ENCODE data around the gene HDAC11.

HDAC11 gene

DNA sequence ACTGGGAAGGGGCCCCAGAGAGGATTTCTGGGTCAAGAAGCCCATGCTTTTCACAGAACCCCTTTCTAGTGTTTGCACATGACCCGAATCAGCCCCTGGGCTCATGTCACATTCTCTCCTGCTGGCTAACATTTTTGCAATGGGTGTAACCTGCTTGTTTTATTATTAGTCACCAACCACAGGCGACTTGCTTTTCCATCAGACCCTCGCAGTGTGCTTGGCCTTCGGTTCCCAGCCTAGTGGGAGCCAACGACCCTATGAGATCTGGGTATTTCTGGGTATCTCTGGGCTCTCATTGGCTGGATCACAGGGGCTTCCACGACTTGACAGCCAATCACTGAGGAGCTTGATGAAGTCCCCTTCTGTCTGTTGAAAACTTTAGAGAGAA, 57.8 kb downstream of the HDAC11 start:
- peaks cover 26% of the 10 kb centered on the region for H3K4me1 Mint-ChIP-seq
- TF ChIP-seq CTCF (IDR thresholded peaks at IDR 0.05; ENCODE audit: unreplicated experiment in 3 of 3), result no peak
- no peak overlapping the region for H3K4me3 Mint-ChIP-seq
- peaks cover 22% of the 10 kb centered on the region for H3K27me3 Mint-ChIP-seq (ENCODE audit: low read depth)
- H3K36me3 Mint-ChIP-seq (ENCODE audit: low read depth), result no peaks in the 10 kb centered on the region
- no peak overlapping the region for H3K27ac Mint-ChIP-seq
- H3K9me3 Mint-ChIP-seq, result peaks cover 2% of the 10 kb centered on the region

- peaks cover 26% of the 10 kb centered on the region for H3K27me3 Mint-ChIP-seq (ENCODE audit: low read depth)
- TF ChIP-seq CTCF (IDR thresholded peaks at IDR 0.05; ENCODE audit: unreplicated experiment in 3 of 3), result no peak
These were observed 58.6 kb downstream of the HDAC11 start for GRCh38 chr3:13538520-13539291.

GRCh38 chr3:13539292-13539638, 59.2 kb downstream of the HDAC11 start:
- no peak overlapping the region for H3K4me3 Mint-ChIP-seq
- H3K36me3 Mint-ChIP-seq (ENCODE audit: low read depth), result no peaks in the 10 kb centered on the region
- no peak overlapping the region for H3K27ac Mint-ChIP-seq
- H3K4me1 Mint-ChIP-seq, result peaks cover 26% of the 10 kb centered on the region
- peaks cover 2% of the 10 kb centered on the region for H3K9me3 Mint-ChIP-seq
- peaks cover 32% of the 10 kb centered on the region for H3K27me3 Mint-ChIP-seq (ENCODE audit: low read depth)
- TF ChIP-seq CTCF (IDR thresholded peaks at IDR 0.05; ENCODE audit: unreplicated experiment in 3 of 3), result no peak

More at GRCh38 chr3:13538520-13539291, 58.6 kb downstream of the HDAC11 start:
- no peak overlapping the region for H3K4me3 Mint-ChIP-seq
- H3K36me3 Mint-ChIP-seq (ENCODE audit: low read depth), result no peaks in the 10 kb centered on the region
- H3K9me3 Mint-ChIP-seq, result peaks cover 2% of the 10 kb centered on the region
- peaks cover 26% of the 10 kb centered on the region for H3K4me1 Mint-ChIP-seq
- no peak overlapping the region for H3K27ac Mint-ChIP-seq

- no peak overlapping the region for H3K4me3 Mint-ChIP-seq
- no peak for TF ChIP-seq CTCF (IDR thresholded peaks at IDR 0.05; ENCODE audit: unreplicated experiment in 3 of 3)
- peaks cover 2% of the 10 kb centered on the region for H3K9me3 Mint-ChIP-seq
- no peaks in the 10 kb centered on the region for H3K36me3 Mint-ChIP-seq (ENCODE audit: low read depth)
- H3K27ac Mint-ChIP-seq, result no peak overlapping the region
- H3K27me3 Mint-ChIP-seq (ENCODE audit: low read depth), result peaks cover 33% of the 10 kb centered on the region
- peaks cover 26% of the 10 kb centered on the region for H3K4me1 Mint-ChIP-seq
These were observed 59.6 kb downstream of the HDAC11 start for GRCh38 chr3:13539671-13540070.

GRCh38 chr3:13540297-13540995, 60.3 kb downstream of the HDAC11 start:
- Mint-ChIP-seq H3K36me3 (ENCODE audit: low read depth) (no peaks in the 10 kb centered on the region), H3K9me3 (peaks cover 2% of the 10 kb centered on the region), H3K4me1 (peaks cover 26% of the 10 kb centered on the region), H3K27me3 (ENCODE audit: low read depth) (peaks cover 35% of the 10 kb centered on the region), H3K27ac (no peak overlapping the region), H3K4me3 (no peak overlapping the region)
- TF ChIP-seq CTCF (IDR thresholded peaks at IDR 0.05; ENCODE audit: unreplicated experiment in 3 of 3), result no peak

All from nephron (organoid).